ENCODE results near the gene NEURL1. TPM values are rescaled to one million over a fixed set of nuclear protein-coding genes. Genes with fewer than 3 reads are reported as not detected.
"Not testable (repeated sequence)": the region's sequence is repeated elsewhere in the genome, so short reads cannot be mapped to it uniquely, and the experiment has no call there.

Gene NEURL1
- total RNA-seq, 1 experiment from 2014 or later = 0.06 TPM

GRCh38 chr10:103513380-103514060 lies 20.0 kb downstream of the NEURL1 start:
- no peak for DNase-seq (ENCODE audit: low read depth)

- no peak for DNase-seq (ENCODE audit: low read depth)
These were observed 20.7 kb downstream of the NEURL1 start for GRCh38 chr10:103514244-103514643.

GRCh38 chr10:103517234-103518085 lies 24.0 kb downstream of the NEURL1 start:
- DNase-seq (ENCODE audit: low read depth) = no peak

GRCh38 chr10:103519798-103520197 lies 26.3 kb downstream of the NEURL1 start:
- no peak for DNase-seq (ENCODE audit: low read depth)

GRCh38 chr10:103522006-103522405 lies 28.5 kb downstream of the NEURL1 start:
- DNase-seq (ENCODE audit: low read depth) = not testable (repeated sequence)

GRCh38 chr10:103523683-103524082 lies 30.2 kb downstream of the NEURL1 start:
- DNase-seq (ENCODE audit: low read depth) = no peak

- no peak for DNase-seq (ENCODE audit: low read depth)
These were observed 32.4 kb downstream of the NEURL1 start for GRCh38 chr10:103525901-103526300.

GRCh38 chr10:103527476-103527875 lies 34.0 kb downstream of the NEURL1 start:
- DNase-seq (ENCODE audit: low read depth) = peak; percentile 67

- DNase-seq (ENCODE audit: low read depth) = no peak
These were observed 35.0 kb downstream of the NEURL1 start for GRCh38 chr10:103528549-103528948.

GRCh38 chr10:103529539-103529938 lies 36.0 kb downstream of the NEURL1 start:
- no peak for DNase-seq (ENCODE audit: low read depth)

- DNase-seq (ENCODE audit: low read depth) = no peak
These were observed 40.3 kb downstream of the NEURL1 start for GRCh38 chr10:103533827-103534226.

GRCh38 chr10:103534621-103535498 lies 41.4 kb downstream of the NEURL1 start:
- peak; percentile 45 for DNase-seq (ENCODE audit: low read depth)

GRCh38 chr10:103535595-103535994 lies 42.1 kb downstream of the NEURL1 start:
- DNase-seq (ENCODE audit: low read depth) = no peak

- DNase-seq (ENCODE audit: low read depth) = no peak
These were observed 46.2 kb downstream of the NEURL1 start for GRCh38 chr10:103539751-103540150.

GRCh38 chr10:103540722-103541121 lies 47.2 kb downstream of the NEURL1 start:
- no peak for DNase-seq (ENCODE audit: low read depth)

GRCh38 chr10:103541616-103542015 lies 48.1 kb downstream of the NEURL1 start:
- no peak for DNase-seq (ENCODE audit: low read depth)

- DNase-seq (ENCODE audit: low read depth) = peak; percentile 54
These were observed 49.5 kb downstream of the NEURL1 start for GRCh38 chr10:103542764-103543616.

- DNase-seq (ENCODE audit: low read depth) = no peak
These were observed 50.4 kb downstream of the NEURL1 start for GRCh38 chr10:103543617-103544525.

GRCh38 chr10:103544657-103545310 lies 51.3 kb downstream of the NEURL1 start:
- DNase-seq (ENCODE audit: low read depth) = no peak

Data from LHCN-M2 (cell line).